ENCODE data around the gene EFNB3.

Gene EFNB3, protein sequence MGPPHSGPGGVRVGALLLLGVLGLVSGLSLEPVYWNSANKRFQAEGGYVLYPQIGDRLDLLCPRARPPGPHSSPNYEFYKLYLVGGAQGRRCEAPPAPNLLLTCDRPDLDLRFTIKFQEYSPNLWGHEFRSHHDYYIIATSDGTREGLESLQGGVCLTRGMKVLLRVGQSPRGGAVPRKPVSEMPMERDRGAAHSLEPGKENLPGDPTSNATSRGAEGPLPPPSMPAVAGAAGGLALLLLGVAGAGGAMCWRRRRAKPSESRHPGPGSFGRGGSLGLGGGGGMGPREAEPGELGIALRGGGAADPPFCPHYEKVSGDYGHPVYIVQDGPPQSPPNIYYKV

DNA sequence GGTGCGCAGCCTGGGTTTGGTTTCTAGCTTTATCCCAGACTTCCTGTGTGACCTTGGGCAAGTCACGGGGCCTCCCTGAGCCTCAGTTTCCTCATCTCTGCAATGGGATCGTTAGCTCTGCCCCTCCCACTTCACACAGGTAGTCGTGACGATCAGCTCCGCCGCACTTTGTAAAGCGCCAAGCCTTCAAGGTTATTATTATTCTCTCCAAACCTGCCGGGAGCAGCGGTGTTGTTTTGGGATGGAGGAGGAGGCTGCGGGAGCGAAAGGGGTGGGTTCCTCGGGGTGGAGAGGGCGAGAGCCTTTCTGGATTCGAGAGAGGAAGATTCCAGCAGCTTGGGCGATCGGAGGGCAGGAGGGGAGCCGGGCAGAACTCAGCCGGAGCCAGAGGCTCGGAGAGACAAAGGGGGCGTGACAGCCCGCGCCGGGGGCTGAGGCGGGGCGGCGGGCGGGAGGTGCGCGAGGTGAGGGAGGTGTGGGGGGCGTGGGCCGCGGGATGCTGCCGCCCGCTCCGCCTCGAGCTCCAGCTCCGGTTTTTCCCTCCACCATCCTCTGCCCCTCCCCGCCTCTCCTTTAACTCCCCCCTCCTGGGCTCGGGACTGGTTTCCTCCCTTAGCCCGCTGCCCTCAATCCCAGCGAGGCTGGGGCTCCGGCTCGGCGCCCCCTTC is at the start of gene EFNB3:
Gene EFNB3 (plus strand): TSS at position 602 of the 668 bp plus-strand sequence. CDS start 397 bp downstream, outside the sequence.
- DNase-seq, result peak; percentile 83

DNA sequence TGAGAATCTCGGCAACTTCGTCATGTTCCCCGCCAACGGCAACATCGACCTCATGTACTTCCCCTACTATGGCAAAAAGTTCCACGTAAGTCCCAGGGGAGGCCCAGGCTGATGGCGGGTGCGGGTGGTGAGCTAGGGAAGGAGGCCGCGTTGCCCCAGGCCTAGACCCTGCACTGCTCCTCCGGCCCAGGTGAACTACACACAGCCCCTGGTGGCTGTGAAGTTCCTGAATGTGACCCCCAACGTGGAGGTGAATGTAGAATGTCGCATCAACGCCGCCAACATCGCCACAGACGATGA is 49.5 kb upstream of the EFNB3 start:
- no peak for DNase-seq

DNA sequence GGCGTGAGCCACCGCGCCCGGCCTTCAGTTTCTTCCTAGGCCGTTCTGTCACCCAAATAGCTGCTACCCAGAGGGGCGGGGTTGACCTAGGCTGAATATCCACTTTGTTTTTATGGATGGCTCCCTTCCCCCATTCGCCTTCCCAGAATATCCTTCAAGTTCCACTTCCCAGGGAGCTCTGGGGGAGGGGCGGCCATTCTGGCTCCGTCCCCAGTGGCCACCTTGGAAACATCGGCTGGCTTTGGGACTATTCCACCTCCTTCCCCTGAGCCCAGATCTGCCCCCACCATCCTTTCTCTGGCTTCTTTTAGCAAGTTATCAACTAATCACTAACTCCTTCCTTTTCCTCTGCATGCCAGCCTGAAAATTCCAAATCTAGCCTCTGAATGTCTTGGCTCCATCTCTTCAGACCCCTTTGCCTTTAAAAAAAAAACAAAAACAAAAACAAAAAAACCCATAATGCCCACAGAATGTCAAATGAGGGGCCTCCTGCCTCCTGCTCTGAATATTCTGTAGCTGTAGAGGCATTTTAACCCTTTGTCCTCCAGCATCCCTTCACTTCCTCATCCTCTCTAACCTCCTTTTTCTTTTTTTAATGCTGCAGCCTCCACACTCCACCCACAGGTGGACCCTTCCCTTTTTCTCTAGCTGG is 47.9 kb upstream of the EFNB3 start:
- no peak for DNase-seq

DNA sequence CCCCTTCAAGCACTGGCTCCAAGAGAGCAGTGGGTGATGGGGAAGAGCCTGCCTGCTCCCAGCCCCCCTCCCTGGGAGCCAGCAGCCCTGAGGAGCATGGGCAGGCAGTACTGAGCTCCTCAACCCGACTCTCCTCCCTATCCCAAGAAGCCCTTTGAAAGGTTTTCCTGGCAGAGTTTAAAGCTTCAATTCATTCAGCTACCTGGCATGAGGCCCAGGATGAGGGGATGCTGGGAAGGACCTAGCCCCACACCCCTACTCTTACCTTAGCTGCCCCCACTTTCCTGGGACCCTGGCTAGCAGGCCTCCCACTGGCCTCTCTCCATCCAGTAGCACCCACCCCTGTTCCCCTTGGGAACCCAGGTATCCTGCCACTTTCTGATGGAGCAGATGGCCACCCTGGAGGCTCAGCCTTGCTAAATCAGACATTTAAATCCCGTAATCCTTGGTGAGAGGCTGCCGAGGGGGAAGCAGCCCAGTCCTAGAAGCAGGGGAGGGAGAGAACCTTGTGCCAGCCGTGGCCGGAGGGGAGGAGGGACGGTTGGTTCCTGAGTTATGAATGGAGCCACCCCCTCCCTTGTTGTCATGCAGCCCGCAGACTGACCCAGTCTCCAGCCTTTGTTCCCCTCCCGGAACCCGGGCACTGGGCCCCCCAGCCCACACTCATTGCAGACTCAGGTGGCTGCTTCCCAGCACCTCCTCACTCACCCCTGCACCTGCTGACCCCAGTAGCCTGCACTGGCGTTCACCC is 37.2 kb upstream of the EFNB3 start:
- DNase-seq, result no peak

DNA sequence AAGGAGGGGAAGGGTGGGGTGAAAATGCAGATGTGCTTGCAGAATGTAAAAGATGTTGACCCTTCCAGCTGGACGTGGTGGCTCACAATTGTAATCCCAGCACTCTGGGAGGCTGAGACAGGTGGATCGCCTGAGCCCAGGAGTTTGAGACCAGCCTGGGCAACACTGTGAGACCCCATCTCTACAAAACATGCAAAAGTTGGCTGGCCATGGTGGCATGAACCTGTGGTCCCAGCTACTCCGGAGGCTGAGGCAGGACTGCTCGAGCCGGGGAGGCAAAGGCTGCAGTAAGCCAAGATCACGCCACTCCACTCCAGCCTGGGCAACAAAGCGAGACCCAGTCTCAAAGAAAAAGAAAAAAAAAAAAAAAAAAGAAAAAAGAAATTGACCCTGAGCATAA is 36.5 kb upstream of the EFNB3 start:
- DNase-seq, result no peak

DNA sequence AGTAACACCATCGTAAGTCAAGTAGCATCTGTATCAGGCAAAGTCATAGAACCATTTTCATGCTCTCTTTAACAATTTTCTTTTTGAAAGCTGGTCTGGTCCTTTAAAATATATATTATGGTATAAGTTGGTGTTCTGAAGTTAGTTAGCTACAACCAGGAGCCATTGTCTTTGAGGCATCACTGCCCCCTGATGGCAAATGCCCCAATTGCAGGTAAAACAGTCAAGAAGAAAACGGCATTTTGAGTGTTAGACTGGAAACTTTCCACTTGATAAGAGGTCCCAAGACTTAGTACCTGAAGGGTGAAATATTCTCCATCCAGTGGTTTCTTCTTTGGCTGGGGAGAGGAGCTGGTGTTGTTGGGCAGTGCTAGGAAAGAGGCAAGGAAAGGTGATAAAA is 31.8 kb upstream of the EFNB3 start:
- DNase-seq, result no peak

DNA sequence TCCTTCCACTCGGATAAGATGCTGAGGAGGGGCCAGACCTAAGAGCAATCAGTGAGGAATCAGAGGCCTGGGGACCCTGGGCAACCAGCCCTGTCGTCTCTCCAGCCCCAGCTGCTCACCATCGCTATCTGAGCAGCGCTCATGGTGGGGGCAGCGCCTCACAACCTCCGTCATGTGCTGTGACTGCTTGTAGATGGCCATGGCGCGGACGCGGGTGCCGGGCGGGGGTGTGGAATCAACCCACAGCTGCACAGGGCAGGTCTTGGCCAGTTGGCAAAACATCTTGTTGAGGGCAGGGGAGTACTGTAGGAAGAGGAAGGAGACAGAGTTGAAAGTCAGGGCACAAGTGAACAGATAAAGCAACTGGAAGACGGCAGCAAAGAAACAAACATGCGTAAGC is 30.1 kb upstream of the EFNB3 start:
- no peak for DNase-seq

DNA sequence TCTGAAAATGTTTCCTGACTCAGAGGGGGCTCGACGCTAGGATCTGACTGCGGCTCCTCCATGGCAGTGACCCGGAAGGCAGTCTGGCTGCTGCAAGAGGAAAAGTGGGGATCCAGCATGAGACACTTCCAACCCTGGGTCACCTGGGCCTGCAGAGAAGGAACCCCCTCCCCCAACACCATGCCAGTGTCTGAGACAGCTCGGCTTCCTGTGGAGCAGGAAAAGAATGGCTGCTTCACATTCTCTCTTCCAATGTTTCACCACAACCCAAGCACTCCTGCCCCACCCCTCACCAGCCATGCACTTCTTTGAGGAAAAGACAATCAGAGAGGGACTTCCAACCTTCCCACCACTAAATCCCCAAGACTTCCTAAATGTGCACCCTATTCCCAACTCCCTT is 28.5 kb upstream of the EFNB3 start:
- no peak for DNase-seq

DNA sequence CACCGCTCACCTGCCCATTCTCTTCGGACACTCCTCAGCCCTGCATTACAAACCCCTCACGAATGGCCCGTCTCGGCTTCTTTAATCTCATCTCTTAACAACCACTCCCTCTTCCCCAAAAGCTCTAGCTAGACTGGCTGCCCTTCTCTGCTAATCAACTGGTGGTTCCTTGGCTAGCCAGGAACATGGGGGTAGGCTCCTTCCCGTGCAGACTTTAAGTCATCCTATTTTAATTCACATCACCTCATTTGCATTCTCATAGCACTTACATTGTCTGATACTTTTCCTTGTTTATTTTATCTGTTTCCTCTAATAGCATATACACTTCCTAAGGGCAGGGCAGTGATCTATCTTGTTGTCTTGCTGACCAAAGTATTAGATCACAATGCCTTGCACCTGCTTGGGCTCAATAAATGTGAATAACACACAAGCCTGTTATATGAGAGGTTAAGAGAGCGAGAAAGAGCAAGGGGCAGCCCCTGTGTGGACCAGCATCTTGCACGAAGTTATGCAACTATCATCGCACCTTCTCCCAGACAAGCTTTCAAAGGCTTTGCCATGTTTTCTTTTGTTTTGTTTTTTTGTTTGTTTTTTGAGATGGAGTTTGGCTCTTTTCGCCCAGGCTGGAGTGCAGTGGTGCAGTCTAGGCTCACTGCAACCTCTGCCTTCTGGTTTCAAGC is 27.5 kb upstream of the EFNB3 start:
- DNase-seq, result no peak

DNA sequence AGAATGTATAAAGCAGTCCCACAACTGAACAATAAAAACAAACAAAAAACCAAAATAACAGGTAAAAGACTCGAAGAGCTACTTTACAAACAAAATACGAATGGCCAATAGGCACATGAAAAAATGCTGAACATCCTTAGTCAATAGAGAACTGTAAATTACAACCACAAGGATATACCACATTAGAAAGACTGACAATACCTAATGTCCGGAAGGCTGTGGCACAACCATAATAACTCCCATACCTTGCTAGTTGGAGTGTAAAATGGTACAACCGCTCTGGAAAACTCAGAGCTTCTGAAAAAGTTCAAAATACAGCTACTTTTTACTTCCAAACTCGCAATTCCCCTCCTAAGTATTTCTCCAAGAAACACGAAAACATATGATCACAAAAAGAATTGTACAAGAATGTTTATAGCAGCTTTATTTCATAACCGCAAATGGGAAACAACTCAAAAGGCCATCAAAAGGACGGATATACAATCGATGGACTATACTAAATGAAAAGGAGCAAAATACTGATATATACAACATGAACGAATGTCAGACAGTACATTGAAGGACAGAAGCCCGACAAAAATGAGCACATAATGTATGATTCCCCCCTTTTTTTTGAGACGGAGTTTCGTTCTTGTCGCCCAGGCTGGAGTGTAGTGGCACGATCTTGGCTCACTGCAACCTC is 20.0 kb upstream of the EFNB3 start:
- DNase-seq, result no peak

DNA sequence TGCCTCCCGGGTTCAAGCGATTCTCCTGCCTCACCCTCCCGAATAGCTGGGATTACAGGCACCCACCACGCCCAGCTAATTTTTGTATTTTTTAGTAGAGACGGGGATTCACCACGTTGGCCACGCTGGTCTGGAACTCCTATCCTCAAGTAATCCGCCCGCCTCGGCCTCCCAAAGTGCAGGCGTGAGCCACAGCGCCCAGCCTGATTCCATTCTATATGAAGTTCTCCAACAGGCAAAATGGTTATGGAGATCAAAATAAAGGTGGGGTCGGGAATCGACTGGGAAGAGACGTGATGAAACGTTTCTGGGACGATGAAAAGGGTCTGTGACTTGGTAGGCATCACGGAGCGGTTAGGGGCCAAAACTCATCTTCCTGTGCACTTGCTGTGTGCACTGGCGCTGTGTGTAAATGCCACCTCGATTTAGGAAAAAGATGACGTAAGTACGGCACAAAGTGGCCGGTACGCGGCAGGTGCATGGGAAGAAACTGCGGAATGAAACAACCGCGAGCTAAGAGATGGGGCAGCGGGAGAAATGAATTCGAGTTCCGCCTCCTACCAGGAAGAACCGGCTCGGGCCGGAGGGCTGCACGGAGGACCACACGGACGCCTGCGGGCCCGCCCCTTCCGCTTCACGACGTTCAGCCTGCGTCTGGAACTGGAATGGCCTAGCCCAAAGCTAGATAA is 19.3 kb upstream of the EFNB3 start:
- peak; percentile 95 for DNase-seq

DNA sequence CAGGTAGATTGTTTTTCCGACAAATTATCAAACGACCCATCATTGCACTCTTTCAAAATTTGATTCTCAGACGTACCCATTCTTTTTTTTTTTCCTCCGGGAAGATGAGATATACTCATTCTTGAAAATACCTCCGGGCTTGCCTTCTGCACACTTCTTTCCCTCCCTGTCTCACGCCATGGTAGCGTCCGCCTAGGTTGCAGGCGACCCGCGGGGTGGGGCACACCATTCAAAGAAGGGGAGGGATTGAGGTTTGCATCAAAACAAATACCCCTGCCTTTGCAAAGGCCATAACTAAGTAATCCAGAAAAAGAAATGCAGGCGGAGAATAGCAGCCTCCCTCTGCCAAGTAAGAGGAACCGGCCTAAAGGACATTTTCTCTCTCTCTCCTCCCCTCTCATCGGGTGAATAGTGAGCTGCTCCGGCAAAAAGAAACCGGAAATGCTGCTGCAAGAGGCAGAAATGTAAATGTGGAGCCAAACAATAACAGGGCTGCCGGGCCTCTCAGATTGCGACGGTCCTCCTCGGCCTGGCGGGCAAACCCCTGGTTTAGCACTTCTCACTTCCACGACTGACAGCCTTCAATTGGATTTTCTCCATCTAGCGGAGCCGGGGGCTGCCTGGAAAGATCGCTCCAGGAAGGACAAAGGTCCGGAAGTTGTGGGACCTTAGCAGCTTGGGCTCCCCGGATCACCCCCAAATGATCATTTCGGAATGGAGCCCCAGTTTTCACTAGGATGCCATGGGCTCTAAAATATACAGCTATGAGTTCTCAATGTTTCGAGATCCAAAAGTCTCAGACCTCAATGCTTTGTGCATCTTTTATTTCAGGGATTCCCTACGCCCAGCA is 18.6 kb upstream of the EFNB3 start:
- peak; percentile 96 for DNase-seq

DNA sequence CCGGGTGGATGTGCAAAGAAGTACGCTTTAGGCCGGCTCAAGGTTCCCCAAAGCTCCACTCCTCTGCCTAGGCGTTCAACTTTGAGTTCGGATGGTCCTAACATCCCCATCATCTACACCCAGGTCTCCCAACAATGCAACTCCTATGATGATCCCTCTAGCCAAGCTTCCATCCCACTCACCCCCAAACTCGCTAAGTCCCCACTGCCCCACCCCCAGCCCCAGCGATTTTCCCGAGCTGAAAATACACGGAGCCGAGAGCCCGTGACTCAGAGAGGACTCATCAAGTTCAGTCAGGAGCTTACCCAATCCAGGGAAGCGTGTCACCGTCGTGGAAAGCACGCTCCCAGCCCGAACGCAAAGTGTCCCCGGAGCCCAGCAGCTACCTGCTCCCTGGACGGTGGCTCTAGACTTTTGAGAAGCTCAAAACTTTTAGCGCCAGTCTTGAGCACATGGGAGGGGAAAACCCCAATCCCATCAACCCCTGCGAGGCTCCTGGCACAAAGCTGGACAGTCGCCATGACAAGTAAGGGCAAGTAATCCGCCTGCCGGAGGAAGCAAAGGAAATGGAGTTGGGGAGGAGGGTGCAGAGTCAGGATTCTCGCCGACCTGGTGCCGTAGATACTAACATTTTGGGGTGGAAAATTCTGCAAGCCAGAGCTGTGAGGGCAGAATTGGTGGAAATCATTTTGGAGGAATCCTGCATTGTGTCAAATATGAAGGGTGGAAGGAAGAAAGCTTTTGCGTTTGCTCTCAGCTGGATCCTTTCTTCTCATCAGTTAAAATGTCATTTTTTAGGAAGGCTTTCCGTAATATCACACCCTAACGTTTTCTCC is 17.7 kb upstream of the EFNB3 start, which contains the start of gene TP53:
Gene TP53 (minus strand): TSS at position 419 of the 836 bp plus-strand sequence. CDS start 10,896 bp downstream, outside the sequence.
- peak; percentile 96 for DNase-seq

DNA sequence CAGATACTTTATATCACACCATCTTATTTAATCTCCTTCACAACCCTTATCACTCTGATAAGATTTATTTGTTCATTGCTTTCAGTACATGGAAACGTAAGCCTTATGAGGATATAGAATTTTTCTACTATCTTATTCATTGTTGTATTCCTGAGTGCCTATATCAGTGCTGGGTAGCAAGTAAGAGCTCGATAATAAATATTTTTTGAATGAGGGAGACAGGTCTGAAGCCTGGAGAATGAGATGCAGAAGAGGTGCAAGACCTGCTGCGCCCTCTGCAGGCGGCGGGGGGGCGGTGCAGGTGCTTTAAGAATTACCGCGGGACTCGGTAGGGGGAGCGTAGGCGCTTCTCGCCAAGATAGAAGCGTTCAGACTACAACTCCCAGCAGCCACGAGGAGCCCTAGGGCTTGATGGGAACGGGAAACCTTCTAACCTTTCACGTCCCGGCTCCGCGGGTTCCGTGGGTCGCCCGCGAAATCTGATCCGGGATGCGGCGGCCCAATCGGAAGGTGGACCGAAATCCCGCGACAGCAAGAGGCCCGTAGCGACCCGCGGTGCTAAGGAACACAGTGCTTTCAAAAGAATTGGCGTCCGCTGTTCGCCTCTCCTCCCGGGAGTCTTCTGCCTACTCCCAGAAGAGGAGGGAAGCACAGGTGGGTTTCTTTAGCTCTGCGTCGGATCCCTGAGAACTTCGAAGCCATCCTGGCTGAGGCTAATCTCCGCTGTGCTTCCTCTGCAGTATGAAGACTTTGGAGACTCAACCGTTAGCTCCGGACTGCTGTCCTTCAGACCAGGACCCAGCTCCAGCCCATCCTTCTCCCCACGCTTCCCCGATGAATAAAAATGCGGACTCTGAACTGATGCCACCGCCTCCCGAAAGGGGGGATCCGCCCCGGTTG is 16.8 kb upstream of the EFNB3 start, which contains the start of gene WRAP53:
Gene WRAP53 (plus strand): TSS at position 570 of the 900 bp plus-strand sequence. CDS start 172 bp downstream, at position 742.
- peak; percentile 99 for DNase-seq

DNA sequence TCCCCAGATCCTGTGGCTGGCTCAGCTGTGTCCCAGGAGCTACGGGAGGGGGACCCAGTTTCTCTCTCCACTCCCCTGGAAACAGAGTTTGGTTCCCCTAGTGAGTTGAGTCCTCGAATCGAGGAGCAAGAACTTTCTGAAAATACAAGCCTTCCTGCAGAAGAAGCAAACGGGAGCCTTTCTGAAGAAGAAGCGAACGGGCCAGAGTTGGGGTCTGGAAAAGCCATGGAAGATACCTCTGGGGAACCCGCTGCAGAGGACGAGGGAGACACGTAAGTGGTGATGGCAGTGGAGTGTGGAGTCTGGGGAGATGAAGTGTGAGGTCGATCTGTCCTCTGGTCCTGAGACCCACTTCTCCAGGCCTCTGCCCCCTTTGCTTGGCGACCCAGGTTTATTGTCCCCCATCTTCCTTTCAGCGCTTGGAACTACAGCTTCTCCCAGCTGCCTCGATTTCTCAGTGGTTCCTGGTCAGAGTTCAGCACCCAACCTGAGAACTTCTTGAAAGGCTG is 16.1 kb upstream of the EFNB3 start:
- no peak for DNase-seq

DNA sequence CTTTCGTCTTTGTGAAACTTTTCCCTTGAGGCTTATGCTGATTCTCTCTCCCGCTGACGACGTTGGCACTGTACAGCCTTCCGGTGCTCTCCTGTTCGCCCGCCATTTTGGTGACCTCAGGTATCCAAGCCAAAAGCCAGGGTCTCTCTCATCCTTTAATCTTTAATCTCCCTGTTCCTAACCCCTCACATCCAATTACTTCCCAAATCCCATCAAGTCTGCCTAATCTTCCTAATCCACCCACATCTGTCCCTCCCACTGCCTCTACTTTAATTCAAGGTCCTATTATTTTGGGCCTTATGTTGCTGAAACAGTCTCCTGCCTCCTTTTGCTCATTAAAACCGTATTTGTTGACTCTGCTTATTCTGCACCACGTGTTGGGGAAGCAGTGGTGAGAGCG is 9.4 kb upstream of the EFNB3 start:
- DNase-seq, result no peak

DNA sequence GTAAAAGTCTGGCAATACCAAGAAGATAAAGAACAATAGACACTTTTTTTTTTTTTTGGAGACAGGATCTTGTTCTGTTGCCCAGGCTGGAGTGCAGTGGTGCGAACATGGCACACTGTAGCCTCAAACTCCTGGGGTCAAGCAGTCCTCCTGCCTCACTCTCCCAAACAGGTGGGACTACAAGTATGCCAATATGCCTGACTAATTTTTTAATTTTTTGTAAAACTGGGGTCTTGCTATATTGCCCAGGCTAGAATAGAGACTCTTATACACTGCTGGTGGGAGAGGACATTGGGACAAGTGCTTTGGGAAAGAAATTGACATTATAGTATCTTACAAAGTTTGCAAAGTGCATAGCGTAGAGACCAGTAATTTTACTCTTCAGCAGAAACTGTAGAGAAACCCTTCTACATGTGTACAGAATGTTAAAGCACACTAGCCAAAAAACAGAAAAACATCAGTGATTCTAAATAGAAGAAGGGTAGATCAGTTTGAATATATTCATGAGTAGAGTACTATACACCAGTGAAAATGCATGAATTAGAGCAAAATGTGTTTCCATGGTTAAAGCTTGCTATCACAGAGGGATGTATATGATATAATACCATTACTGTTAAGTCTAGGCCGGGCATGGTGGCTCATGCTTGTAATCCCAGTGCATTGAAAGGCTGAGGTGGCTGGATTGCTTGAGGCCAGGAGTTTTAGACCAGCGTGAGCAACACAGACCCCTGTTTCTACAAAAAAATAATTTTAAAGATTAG is 7.0 kb upstream of the EFNB3 start:
- DNase-seq, result no peak

Measured in NCI-H1105 treated with DMSO at 0.1 percent for 48 hours (cell line).